DND-41 (cell line): ENCODE data around the gene REEP1.

ENCODE experiments used
- ATAC-seq: fragments of 200-7000 bp; cut with Tn5 transposase; 3 replicates; pipeline ENCODE4 v1.9.1; 2021; ENCODE audit warnings: low read depth; ENCODE audit not compliant: insufficient read depth
- DNase-seq: peaks from one replicate; pipeline ENCODE4 v3.0.0-alpha.2; 2020
- H2AFZ ChIP-seq: 2 replicates; pipeline ENCODE4 v1.6.0; 2012; ENCODE audit warnings: low read depth, low read length
- H3K27ac ChIP-seq: 2 replicates; pipeline ENCODE4 v1.5.1; 2012; ENCODE audit warnings: low read length, inconsistent platforms
- H3K27me3 ChIP-seq: fragments of 200-600 bp; sonication (generic); 2 replicates; pipeline ENCODE4 v1.6.0; 2012; ENCODE audit warnings: low read length, mild to moderate bottlenecking, inconsistent platforms; ENCODE audit not compliant: insufficient read depth, poor library complexity
- H3K36me3 ChIP-seq: 2 replicates; pipeline ENCODE4 v1.5.1; 2012; ENCODE audit warnings: low read length, inconsistent platforms; ENCODE audit not compliant: insufficient read depth
- H3K4me1 ChIP-seq: 2 replicates; pipeline ENCODE4 v1.5.1; 2012; ENCODE audit warnings: mild to moderate bottlenecking, low read length; ENCODE audit not compliant: insufficient read depth
- H3K4me2 ChIP-seq: 2 replicates; pipeline ENCODE4 v1.6.0; 2012; ENCODE audit warnings: mild to moderate bottlenecking, moderate library complexity, low read length, inconsistent platforms; ENCODE audit not compliant: insufficient read depth
- H3K4me3 ChIP-seq, 2 experiments: fragments of 200-600 bp in 1 of 2; shearing (Covaris generic) in 1 of 2; 2 replicates each; pipeline ENCODE4 v1.5.1; 2012 to 2016; ENCODE audit warnings: inconsistent platforms in 2 of 2, low read length in 2 of 2, mild to moderate bottlenecking in 2 of 2, low read depth in 1 of 2, moderate library complexity in 1 of 2
- H3K79me2 ChIP-seq: 2 replicates; pipeline ENCODE4 v1.6.0; 2012; ENCODE audit warnings: low read length, inconsistent platforms; ENCODE audit not compliant: insufficient read depth
- H3K9ac ChIP-seq: 2 replicates; pipeline ENCODE4 v1.6.0; 2012; ENCODE audit warnings: low read depth, mild to moderate bottlenecking, inconsistent platforms, low read length, moderate library complexity
- H3K9me3 ChIP-seq: 2 replicates; pipeline ENCODE4 v1.5.1; 2012; ENCODE audit warnings: low read length, moderate library complexity, mild to moderate bottlenecking, inconsistent platforms; ENCODE audit not compliant: insufficient read depth, severe bottlenecking
- H4K20me1 ChIP-seq: 2 replicates; pipeline ENCODE4 v1.6.0; 2012; ENCODE audit warnings: low read length; ENCODE audit not compliant: insufficient read depth
- CTCF ChIP-seq: IDR thresholded peaks from 2 replicates; pipeline ENCODE4 v1.5.1; 2012; ENCODE audit warnings: borderline replicate concordance, low read length, moderate library complexity, mild to moderate bottlenecking; ENCODE audit not compliant: poor library complexity, severe bottlenecking; ENCODE audit errors: extremely low read depth
- EZH2 ChIP-seq: IDR thresholded peaks from 3 replicates; pipeline ENCODE4 v1.6.1; 2012; ENCODE audit warnings: borderline replicate concordance, low read depth, mild to moderate bottlenecking, moderate library complexity, low read length, inconsistent platforms; ENCODE audit not compliant: severe bottlenecking

REEP1 gene

DNA sequence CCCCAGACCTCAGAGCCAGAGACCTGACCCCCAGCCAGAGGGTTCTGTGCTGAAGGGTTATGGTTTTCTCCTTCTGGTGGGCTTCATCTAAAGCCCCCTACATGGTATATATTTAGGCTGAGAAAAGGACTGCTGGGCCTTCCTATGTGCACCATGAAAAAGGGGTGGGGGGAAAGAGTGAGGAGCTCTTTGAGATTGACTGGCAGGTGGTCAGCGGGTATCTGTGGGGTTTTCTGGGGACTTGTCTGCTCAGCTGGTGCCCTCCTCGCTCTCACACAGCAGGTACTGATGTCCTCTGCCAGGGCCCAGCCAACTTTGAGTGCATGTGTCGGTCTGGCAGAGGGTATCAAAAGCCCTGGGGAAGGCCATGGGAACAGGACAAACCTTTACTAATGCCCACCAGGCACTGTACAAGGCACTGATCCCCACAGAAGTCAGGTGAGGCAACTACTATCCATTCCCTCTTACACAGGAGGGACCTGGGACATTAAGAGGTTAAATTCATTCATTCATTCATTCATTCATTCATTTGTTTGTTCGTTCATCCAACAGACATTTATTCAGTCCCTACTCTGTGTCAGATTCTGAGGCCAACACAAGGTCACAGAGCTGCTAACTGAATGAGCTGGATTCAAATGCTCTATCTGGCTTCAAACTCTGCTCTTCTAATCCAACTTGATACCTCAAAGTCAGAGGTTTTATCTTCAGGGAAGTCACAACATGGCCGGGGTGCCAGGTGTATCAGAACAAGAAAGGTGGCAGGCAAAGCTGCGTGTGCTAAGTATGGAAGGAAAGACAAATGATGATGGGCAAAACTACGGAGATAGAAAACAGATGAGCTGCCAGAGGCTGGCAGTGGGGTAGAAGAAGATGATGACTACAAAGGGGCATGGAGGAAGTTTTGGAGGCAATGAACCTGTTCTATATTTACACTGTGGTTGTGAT is 44.6 kb downstream of the REEP1 start:
- Histone ChIP-seq H3K36me3 (no peaks in the 10 kb centered on the region), H3K27ac (no peak overlapping the region), H3K4me1 (no peaks in the 10 kb centered on the region), H3K79me2 (no peaks in the 10 kb centered on the region), H2AFZ (no peak overlapping the region), H3K4me2 (no peak overlapping the region), H3K9ac (no peak overlapping the region), H3K4me3 (no peak overlapping the region), H3K27me3 (peaks cover 25% of the 10 kb centered on the region), H3K9me3 (no peaks in the 10 kb centered on the region), H4K20me1 (no peaks in the 10 kb centered on the region)
- no peak for DNase-seq
- no peak for TF ChIP-seq EZH2
- TF ChIP-seq CTCF: no peak
- ATAC-seq: no peak

- no peak overlapping the region for H2AFZ ChIP-seq
- no peak for ATAC-seq
Observed at GRCh38 chr2:86291328-86291662, 46.1 kb downstream of the REEP1 start.

DNA sequence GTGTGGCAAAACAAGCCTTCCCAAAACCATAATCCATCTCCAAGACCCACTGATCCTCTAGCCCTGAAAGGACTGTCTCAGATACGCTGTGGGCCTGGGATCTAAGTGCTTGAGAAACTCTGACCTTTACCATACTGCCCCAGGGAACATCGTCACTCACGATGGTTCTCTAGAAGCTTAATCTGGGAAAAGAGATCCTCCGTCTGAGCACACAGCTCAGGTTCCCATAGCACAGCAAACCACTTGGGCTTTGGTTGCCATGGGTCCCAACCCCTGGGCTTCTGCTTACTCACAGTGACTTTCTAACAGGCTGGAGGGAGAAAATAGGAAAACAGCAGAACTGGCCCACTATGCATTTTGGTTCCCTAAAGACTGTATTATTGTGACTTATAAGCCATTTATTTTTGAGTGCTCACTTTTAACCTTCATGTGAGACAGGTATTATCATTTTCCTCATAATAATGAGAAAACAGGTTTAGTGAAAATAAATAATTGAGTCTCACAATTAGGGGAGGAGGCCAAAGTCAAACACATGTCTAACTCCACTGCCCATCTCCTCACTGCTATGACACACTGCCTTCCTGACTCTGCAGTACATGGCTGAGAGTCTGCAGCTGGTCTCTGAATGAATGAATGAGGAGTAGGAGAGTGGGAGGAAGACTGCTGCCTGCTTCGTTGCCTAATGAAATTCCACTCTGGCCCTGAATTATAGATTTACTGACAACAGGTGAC is 46.7 kb downstream of the REEP1 start:
- no peak for ATAC-seq

More at GRCh38 chr2:86291328-86291662, 46.1 kb downstream of the REEP1 start:
- Histone ChIP-seq H3K4me1 (no peaks in the 10 kb centered on the region), H3K4me3 (no peak overlapping the region), H3K4me2 (no peak overlapping the region), H3K27ac (no peak overlapping the region), H3K9me3 (no peaks in the 10 kb centered on the region), H3K9ac (no peak overlapping the region), H4K20me1 (no peaks in the 10 kb centered on the region), H3K36me3 (no peaks in the 10 kb centered on the region), H3K79me2 (no peaks in the 10 kb centered on the region), H3K27me3 (peaks cover 29% of the 10 kb centered on the region)
- TF ChIP-seq EZH2 (no peak), CTCF (no peak)
- DNase-seq: no peak

More for the DNA sequence above, 46.7 kb downstream of the REEP1 start:
- Histone ChIP-seq H3K9me3 (no peaks in the 10 kb centered on the region), H3K27ac (no peak overlapping the region), H3K4me1 (no peaks in the 10 kb centered on the region), H4K20me1 (no peaks in the 10 kb centered on the region), H3K79me2 (no peaks in the 10 kb centered on the region), H3K9ac (no peak overlapping the region), H3K36me3 (no peaks in the 10 kb centered on the region), H3K27me3 (peaks cover 34% of the 10 kb centered on the region), H3K4me2 (no peak overlapping the region), H2AFZ (no peak overlapping the region), H3K4me3 (no peak overlapping the region)
- TF ChIP-seq EZH2 (no peak), CTCF (no peak)
- no peak for DNase-seq
